NCI-H1105 (cell line): ENCODE results near the gene IGFBP2.

Source experiments
- DNase-seq: peaks from one replicate; lab custom pipeline; 2025; lab: John Stamatoyannopoulos, UW

IGFBP2 gene

DNA sequence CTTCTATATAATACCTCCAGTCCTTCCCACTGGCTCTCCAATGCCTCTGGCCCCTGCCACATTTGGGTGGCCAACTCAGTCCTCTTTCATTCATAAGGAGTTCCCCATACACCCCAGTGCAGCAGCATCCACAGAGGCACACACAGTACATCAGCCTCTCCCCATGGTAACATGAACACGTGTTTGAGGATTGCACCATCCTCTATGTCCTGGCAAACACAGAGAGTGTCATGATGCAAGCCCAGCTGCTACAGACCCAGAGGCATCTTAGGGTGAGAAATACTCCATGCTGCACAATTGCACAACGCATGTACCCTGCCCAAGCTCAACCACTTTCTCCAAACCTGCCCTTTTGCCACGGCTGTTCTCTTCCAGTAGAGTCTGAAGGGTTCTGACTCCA lies 50.6 kb downstream of the IGFBP2 start:
- no peak for DNase-seq

DNA sequence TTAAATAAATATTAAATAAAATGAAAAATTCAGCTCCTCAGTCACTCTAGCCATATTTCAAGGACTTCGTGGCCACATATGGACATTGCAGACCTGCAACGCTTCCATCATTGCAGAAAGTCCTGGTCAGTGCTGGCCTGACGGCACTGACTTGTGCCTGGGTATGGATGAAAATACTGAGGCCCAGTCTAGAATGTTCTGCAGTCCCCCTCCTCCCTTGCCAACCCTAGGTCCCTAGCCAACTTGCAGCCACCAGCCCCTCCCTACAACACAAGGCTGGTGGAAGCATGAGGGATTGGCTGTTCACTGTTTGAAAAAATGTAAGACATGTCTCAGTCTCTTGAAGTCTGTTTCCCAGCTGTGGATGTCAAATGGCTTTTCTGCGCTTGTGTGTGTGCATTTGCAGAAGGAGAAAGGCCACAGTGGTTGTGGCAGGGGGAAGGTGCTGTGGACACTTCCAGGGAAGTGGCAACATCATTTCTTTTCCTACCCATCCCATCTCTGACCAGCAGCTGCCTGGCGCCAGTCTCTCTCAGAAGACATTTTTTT lies 52.2 kb downstream of the IGFBP2 start:
- no peak for DNase-seq

DNA sequence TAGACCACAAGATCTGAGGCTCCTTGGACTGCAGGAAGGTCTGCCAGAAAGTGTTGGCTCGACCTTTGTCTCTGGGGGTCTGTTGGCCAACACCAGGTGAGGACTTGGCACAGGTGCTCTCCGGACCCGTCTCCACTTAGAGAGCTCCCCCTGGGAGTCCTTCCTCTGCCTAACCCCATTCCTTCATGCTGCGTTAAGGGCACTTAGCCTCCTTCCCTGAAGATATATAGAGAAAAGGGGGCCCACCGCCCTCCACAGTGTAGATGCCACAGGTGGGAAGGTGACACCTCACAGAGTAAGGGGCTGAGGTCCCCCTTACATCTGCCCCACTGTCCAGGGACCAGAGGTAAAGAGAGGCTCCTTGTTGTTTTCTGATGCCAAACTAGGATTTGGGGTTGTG lies 53.9 kb downstream of the IGFBP2 start:
- DNase-seq, result no peak

GRCh38 chr2:216687646-216688045 lies 54.4 kb downstream of the IGFBP2 start:
- DNase-seq, result no peak

DNA sequence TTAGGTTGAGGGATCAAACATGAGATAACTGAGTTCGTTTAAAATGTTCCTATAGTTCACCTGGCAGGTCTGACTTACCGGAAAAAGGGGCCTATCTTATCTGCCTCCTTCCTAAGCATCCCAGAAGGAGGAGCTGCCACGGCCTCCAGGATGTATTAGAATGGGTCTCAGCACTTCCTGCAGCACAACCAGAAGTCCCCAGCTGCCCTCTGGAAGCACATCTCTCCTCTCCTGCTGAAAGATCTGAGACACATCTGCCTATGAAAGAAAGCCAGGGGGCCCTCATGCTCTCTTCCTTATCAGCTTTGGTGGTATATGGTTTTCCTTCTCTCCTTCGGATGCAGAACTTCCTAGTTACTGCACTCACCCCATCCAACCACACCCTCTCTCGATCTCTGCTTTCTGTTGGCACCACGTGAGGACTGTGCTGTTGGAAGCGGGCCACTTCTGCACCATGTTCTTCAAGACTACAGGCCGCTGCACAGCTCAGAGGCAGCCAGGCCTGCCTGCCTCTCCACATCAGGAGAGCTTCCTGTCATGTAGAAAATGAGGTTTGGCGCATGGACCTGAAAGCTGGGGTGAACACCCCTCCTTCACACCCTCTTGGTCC lies 55.6 kb downstream of the IGFBP2 start:
- no peak for DNase-seq

GRCh38 chr2:216689397-216689796 lies 56.2 kb downstream of the IGFBP2 start:
- DNase-seq, result no peak

DNA sequence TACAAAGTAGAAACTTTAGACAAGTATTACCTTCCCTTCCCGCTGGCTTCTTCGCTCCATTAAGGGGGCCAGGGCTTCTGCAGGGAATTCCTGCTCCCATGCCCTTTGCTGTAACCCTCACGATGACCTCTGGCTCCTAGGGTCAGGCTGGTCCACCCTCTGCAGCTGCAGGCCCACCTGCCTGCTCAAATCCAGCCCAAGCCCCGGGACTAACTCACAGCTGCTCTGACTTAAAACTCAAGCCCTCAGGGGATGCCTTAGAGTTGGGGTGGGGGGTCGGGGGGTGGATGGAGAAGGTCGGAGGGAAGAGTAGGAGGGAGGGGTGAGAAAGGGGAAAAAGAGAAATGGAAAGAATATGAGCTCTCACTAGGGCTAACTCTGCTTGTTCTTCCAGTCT lies 57.2 kb downstream of the IGFBP2 start:
- no peak for DNase-seq

DNA sequence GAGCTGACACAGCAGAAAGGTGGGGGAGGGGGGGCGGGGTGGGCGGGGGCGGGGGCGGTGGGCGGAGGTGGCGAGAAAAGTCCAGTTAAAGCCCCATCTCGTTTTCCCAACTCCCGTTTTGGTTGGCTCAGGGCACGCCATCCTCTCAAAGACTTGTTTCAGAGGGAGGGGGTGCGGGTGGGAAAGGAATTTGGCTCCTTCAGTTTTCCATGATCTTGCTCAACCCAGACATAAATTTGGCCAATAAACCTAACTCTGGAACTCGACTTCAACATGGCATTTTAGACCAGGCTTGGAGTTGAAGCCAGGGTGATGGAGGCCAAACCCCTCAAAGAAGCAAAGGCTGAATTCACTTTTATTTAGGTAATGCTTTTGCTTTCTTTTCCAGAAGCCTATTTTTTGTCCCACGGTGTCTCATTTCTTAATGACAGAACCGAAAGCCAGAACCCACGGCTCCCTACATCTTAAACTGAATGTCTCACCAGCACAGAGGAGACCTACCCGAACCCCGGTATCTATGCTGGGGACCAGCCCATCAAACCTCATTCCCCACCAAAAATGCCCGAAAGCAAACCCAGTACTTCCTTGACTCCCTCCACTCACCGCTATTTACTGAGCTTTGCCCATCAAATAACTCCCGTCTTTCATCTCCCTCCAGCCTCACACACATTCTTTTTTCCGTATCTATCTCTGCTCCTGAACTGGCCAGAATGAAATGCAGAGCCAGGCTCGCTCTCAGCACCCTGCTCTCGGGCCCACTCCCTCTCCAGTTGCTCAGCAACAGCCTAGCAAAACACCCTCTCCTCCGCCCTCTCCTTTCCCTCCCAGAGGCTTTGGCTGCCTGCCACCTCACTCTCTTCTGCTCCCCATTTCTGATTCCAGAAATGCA lies 57.9 kb downstream of the IGFBP2 start:
- peak; percentile 86 for DNase-seq

DNA sequence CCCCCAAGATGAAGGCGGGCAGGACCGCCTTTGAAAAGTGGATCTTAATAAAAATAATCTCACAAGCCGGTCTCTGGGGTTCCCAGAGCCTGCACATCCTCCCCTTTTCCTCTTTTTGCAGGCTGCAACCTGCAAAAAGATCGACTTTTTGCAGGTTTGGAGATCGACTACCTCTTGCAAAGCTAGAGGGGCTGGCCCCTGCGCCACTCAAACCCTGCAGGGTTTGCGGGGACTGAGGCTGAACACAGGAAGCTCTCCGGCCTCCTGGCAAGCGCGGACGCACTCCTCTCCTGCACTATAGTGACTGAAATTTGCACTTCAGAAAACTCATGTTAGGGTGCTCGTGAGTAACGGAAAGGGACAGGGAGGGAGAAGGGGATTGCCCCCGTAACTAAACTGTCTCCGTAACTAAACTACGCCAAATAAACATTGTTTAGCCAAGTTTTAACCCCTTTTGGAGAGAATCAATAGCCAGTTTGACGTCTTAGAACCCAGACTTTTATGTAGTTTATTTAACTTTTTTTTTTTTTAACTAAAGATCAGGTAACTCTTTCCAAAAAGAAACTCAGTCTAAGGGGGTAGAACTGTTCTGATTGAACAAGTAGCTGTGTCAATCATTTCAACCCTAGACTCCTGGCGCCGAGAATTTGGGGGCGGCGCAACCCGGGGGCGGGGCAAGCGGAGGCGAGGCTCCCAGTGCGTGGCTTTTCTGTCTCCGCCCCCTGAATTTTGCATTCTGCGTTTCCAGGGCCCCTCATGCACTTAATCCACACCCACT lies 59.6 kb downstream of the IGFBP2 start:
- peak; percentile 90 for DNase-seq

GRCh38 chr2:216693414-216694080 lies 60.3 kb downstream of the IGFBP2 start:
- DNase-seq, result peak; percentile 42

DNA sequence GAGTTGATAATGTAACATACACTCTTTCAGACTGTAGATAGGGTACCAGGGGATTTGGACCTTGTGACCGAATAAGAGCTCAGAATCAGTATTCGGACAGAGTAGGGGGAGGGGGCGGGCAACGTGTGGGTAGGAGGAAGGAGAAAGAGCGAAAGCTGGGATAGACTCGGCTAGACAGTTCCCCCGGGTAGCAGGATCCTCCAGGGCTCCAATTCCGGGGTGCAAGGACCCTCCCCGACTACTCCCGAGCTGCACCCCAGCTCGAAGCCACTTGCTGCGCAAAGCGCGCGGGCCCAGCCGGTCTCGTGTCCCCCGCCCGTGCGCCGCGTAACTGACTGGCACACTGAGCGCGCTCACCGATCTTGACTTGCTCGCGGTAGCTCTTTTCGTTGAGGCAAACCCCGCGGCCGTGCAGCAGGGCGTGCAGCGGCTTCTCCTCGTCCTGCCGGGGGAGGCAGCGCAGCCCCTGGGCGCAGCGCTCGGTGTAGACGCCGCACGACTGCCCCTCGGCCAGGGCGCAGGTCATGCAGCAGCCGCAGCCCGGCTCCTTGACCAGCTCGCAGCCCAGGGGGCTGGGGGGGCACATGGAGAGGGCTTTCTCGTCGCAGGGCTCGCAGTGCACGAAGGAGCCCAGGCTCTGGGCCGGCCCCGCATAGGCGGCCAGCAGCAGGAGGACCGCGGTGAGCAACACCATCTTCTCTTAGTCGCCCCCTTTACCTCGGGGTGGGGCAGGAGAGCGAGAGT lies 61.0 kb downstream of the IGFBP2 start:
- peak; percentile 59 for DNase-seq

DNA sequence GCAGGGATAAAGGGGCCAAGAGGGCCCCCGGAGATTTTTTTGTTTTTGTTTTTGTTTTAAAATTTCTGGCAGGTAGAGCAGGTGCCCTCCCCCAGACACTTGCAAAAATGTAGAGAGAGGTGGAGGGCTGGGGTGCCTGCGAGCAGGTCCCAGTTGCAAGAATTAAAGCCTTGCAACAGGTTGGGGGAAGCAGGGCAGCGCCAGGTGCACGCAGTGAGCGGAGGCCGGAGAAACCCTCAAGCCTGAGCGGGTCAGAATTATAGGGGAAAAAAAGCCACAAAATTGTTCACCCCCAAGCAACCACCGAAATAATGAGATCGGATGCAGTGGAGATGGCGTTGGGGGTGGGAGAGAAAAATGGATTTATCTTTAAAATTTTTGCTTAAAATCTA lies 61.6 kb downstream of the IGFBP2 start:
- no peak for DNase-seq

DNA sequence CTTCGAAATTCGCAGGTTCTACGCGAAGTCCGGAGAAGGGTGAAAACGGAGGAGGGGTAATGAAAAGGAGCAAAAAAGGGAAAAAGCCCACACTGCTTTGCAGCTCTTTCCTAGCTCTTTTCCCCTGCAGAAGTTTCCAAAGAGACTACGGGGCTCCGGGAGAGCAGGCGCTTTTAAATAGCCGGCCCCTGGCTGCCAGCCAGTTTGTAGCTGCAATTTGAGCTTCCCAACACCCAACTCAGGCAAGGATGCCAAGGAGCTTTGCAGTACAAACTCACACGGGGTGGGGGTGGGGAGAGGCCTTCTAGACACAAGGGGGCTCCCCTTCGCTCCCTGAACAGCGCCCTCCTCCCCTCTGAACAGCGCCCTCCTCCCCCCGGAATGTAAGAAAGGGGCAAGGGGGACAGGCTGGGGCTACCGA lies 62.2 kb downstream of the IGFBP2 start, which contains the start of gene IGFBP5:
TSS of gene IGFBP5 (minus strand) at position 149 of the 421 bp plus-strand sequence. CDS start 774 bp downstream, outside the sequence.
- peak; percentile 90 for DNase-seq

DNA sequence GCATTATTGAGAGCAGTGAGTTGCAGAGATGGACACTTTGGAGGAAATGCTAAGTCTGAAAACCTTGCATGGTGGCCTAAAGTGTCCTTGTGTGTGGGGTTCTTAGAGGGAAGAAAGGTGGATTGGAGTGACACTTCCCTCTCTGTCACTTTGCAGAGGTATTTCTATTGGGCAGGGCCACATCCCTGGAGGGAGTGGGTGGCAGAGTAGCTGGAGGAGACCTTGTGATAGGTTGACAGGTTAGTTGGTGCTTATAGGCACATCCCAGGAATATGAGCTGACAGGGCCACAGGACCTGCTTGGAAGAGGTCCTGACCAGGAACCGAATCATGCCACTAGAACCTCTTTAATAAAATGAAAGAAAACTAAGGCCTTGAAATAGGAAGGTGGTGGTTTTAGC lies 63.1 kb downstream of the IGFBP2 start:
- no peak for DNase-seq

DNA sequence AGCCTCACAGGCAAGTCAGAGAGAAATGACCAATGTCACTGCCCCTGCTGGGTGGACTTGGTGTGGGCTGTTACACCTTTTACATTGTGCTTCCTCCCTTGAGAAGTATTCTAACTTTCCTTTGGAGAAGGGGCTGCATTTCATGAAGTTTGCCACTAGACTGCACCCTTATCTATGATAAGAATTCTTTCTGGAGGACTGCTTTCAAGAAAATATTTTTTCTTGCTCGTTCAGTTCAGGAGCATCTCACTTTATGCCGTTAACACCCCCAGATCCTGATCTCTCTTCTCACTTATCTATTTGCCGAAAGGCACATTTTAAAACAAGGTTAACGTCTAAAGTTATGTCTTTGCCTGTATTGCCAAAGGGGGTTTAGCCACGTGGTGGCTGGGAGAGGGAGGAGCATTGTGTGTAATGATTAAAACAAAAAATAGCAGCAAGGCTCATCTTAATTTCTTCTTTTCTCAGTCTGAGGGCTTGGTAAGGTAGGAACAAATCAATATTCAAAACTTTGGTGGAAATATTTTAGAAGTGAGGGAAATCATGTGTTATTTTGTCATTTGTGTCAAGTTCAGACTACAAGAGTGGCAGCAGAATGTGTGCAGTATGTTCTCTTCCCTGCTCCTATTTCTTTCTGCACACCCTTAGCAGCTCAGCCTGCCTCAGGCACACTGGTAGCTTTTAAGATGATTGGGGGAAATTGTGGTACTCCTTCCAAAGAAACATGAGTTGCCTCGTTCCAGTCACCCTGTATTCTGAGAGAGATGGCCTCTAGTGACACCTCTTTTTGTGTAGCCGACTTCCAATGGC lies 63.7 kb downstream of the IGFBP2 start:
- no peak for DNase-seq

GRCh38 chr2:216698293-216698692 lies 65.1 kb downstream of the IGFBP2 start:
- no peak for DNase-seq

- peak; percentile 74 for DNase-seq
Measured at GRCh38 chr2:216698895-216699294, 65.7 kb downstream of the IGFBP2 start.

DNA sequence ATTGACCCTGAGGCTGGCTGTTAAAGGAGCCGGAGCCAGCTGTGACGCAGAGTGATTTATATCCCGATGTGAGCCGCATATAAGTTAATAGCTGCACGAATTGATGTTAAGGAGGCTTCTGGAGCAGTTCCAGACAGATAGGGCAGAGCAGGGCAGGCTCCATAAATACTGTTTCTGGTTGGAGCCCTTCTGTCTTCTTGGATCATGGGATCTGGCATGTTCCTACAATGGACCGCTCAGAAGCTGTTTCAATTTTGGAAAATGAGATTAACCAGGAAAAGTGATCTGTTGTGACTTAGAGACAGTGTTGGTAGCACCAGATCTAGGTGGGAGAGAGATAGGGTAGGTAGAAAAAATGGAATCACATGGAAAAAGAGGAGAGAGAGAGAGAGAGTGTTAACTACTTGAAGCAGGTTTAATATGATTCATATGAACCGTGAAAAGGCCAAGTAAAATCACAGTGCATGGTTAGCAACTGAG lies 66.9 kb downstream of the IGFBP2 start:
- peak; percentile 80 for DNase-seq

DNA sequence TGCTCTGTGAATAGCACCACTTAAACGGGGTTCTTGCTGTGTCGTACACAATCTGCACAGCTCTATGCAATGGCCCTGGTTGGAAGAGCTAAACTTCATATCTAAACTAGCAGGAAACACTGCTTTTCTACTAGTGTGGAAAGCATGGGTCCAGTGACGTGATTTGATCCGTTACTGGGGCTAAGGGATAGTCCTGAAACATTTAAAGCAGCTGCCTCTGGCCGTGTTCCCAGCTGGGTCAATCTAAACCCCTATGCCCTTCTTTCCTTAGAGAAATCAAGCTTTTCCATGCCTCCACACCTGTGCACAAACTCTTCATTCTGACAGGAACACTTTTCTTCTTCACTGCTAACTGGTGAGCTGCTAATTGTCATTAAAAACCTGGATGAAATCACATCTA lies 67.6 kb downstream of the IGFBP2 start:
- DNase-seq, result no peak

GRCh38 chr2:216701544-216701943 lies 68.3 kb downstream of the IGFBP2 start:
- no peak for DNase-seq
